Panc1 (cell line): ENCODE measurements around the gene CNMD. TPM values are rescaled to one million over a fixed set of nuclear protein-coding genes. Genes with fewer than 3 reads are reported as not detected.

ENCODE experiments used
- ATAC-seq: fragments of 200-7000 bp; cut with Tn5 transposase; 2 replicates; pipeline ENCODE4 v1.9.1; 2020; ENCODE audit warnings: mild to moderate bottlenecking, moderate library complexity
- BruUV-seq: library from RNA; stranded (reverse); fragments of 400-500 nt; replicated peaks from 2 replicates; lab custom pipeline; 2021; lab: Mats Ljungman, UMichigan
- CTCF ChIA-PET: fragments of 300-600 bp; sonication (Branson Sonifier 250); formaldehyde crosslinking; loops from one replicate; lab custom pipeline; 2022; ENCODE audit warnings: antibody characterized with exemption; lab: Charles Lee
- POLR2A ChIA-PET: fragments of 300-600 bp; sonication (Branson Sonifier 250); formaldehyde crosslinking; loops from one replicate; lab custom pipeline; 2022; ENCODE audit warnings: antibody characterized with exemption; lab: Charles Lee
- DNase-seq: peaks from one replicate; pipeline ENCODE4 v3.0.0-alpha.2; 2010; ENCODE audit warnings: low read depth, low spot score
- H3K27ac ChIP-seq: 2 replicates; pipeline ENCODE4 v1.5.1; 2011; ENCODE audit warnings: mild to moderate bottlenecking, low read length, inconsistent platforms
- H3K27me3 ChIP-seq: fragments of 200-500 bp; sonication (Bioruptor generic); 2 replicates; pipeline ENCODE4 v1.6.0; 2014; ENCODE audit warnings: low read length, inconsistent platforms; ENCODE audit not compliant: control insufficient read depth, insufficient read depth
- H3K36me3 ChIP-seq: fragments of 200-500 bp; sonication (Bioruptor generic); 2 replicates; pipeline ENCODE4 v1.5.1; 2014; ENCODE audit warnings: inconsistent platforms, mild to moderate bottlenecking, low read length, moderate library complexity; ENCODE audit not compliant: control insufficient read depth, insufficient read depth
- H3K4me1 ChIP-seq: 2 replicates; pipeline ENCODE4 v1.5.1; 2011; ENCODE audit warnings: inconsistent platforms, mild to moderate bottlenecking, low read length, moderate library complexity; ENCODE audit not compliant: control insufficient read depth, insufficient read depth
- H3K4me3 ChIP-seq, 2 experiments: 2 replicates each; pipeline ENCODE4 v1.5.1; 2011 to 2012; ENCODE audit warnings: low read depth in 2 of 2, low read length in 2 of 2, mild to moderate bottlenecking in 2 of 2, inconsistent platforms in 1 of 2, moderate library complexity in 1 of 2
- H3K9me3 ChIP-seq: fragments of 200-500 bp; sonication (Bioruptor generic); 2 replicates; pipeline ENCODE4 v1.5.1; 2014; ENCODE audit warnings: low read depth, mild to moderate bottlenecking, inconsistent platforms, low read length, moderate library complexity; ENCODE audit not compliant: control insufficient read depth, insufficient read depth
- CTCF ChIP-seq: fragments of 450-650 bp; IDR thresholded peaks from 2 replicates; pipeline ENCODE4 v1.5.1; 2017; ENCODE audit warnings: mild to moderate bottlenecking
- POLR2AphosphoS5 ChIP-seq: IDR thresholded peaks from 2 replicates; pipeline ENCODE4 v1.6.1; 2012; ENCODE audit warnings: mild to moderate bottlenecking, low read depth, low read length, moderate library complexity
- REST ChIP-seq, 2 experiments: IDR thresholded peaks; 2 replicates each; pipeline ENCODE4 v1.6.1; 2011 to 2012; ENCODE audit warnings: low read depth in 2 of 2, control low read depth in 1 of 2, low read length in 1 of 2, mild to moderate bottlenecking in 1 of 2, moderate library complexity in 1 of 2; ENCODE audit not compliant: insufficient read depth in 1 of 2
- SIN3A ChIP-seq: IDR thresholded peaks from 2 replicates; pipeline ENCODE4 v1.6.1; 2012; ENCODE audit warnings: low read depth, mild to moderate bottlenecking, low read length, moderate library complexity, borderline replicate concordance; ENCODE audit not compliant: insufficient read depth
- TCF7L2 ChIP-seq: IDR thresholded peaks from 2 replicates; pipeline ENCODE4 v1.6.1; 2011; ENCODE audit warnings: mild to moderate bottlenecking, low read depth, low read length, inconsistent platforms
- in situ Hi-C: cut with HindIII; loops from 2 replicates; pipeline ENCODE4 v1.10.0; 2016; ENCODE audit warnings: low sequenced_read_pairs, low pct_unique_long_range_greater_than_20kb
- intact Hi-C: fragments of 100-400 bp; cut with micrococcal nuclease; formaldehyde crosslinking; loops from one replicate; pipeline ENCODE4 v1.10.0; 2022; ENCODE audit not compliant: unreplicated experiment
- total RNA-seq: library from RNA; stranded (reverse); gene quantifications from one replicate; pipeline ENCODE4 v1.2.1, GENCODE V29; 2021; ENCODE audit not compliant: unreplicated experiment

Gene CNMD
- total RNA-seq, 1 experiment from 2014 or later = not detected

GRCh38 chr13:52765611-52766390 lies 26.2 kb upstream of the CNMD start:
- no TSS peak for BruUV-seq
- H3K4me1 ChIP-seq = no peaks in the 10 kb centered on the region
- ChIA-PET POLR2A (no interaction called here), CTCF (no interaction called here)
- DNase-seq (no peak), ATAC-seq (no peak)
- TF ChIP-seq CTCF = no peak
- TF ChIP-seq SIN3A = no peak
- TF ChIP-seq POLR2AphosphoS5 = no peak
- TF ChIP-seq REST (IDR thresholded peaks at IDR 0.05; ENCODE audit: insufficient read depth in 1 of 2, low read depth in 2 of 2, low read length in 1 of 2) = no peak
- TF ChIP-seq TCF7L2 = no peak
- H3K27me3 ChIP-seq = no peaks in the 10 kb centered on the region
- H3K4me3 ChIP-seq = no peak overlapping the region
- in situ Hi-C loops = no loop called here
- no peaks in the 10 kb centered on the region for H3K36me3 ChIP-seq
- no peak overlapping the region for H3K27ac ChIP-seq
- H3K9me3 ChIP-seq = no peaks in the 10 kb centered on the region
- intact Hi-C loops = no loop called here

- in situ Hi-C loops (no loop called here), intact Hi-C loops (no loop called here)
- Histone ChIP-seq H3K36me3 (no peaks in the 10 kb centered on the region), H3K9me3 (no peaks in the 10 kb centered on the region), H3K27ac (no peak overlapping the region), H3K4me1 (no peaks in the 10 kb centered on the region), H3K4me3 (no peak overlapping the region), H3K27me3 (no peaks in the 10 kb centered on the region)
- no TSS peak for BruUV-seq
- DNase-seq = no peak
- CTCF ChIA-PET = no interaction called here
- POLR2A ChIA-PET = no interaction called here
- no peak for TF ChIP-seq SIN3A
- TF ChIP-seq REST (IDR thresholded peaks at IDR 0.05; ENCODE audit: insufficient read depth in 1 of 2, low read depth in 2 of 2, low read length in 1 of 2) = no peak
- TF ChIP-seq POLR2AphosphoS5 = no peak
- no peak for TF ChIP-seq CTCF
- TF ChIP-seq TCF7L2 = no peak
- ATAC-seq = no peak
These were observed 20.5 kb upstream of the CNMD start for GRCh38 chr13:52760077-52760476.
